ENCODE data around the gene CD28.

CD28 gene

GRCh38 chr2:203743441-203743981 lies 37.1 kb downstream of the CD28 start:
- no peak for TF ChIP-seq CTCF (IDR thresholded peaks at IDR 0.05; ENCODE audit: insufficient read depth, missing control alignments)
- no peak for DNase-seq (ENCODE audit: insufficient read length, low spot score)
- FAIRE-seq: no peak

DNA sequence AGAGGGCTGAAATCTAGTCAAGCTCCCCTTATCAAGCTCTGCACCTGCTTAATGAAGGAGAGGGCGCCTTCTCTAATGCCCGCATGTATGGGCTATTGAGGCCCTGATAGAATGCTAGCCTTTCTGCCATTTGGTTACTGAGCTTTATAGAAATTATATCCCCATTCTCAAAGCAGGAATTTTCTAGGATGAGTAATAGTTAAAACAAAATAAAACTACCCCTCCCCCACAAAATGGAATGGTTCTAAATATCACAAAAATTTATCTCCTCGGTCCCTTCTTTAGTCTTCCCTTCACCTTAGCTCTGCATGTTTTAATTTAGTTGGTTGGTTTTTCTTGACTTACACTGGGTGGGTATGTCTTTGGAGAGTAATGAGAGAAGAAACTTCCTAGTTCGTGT lies 37.7 kb downstream of the CD28 start:
- no peak for FAIRE-seq
- no peak for DNase-seq (ENCODE audit: insufficient read length, low spot score)
- no peak for TF ChIP-seq CTCF (IDR thresholded peaks at IDR 0.05; ENCODE audit: insufficient read depth, missing control alignments)

- DNase-seq (ENCODE audit: insufficient read length, low spot score): no peak
- TF ChIP-seq CTCF (IDR thresholded peaks at IDR 0.05; ENCODE audit: insufficient read depth, missing control alignments): no peak
- no peak for FAIRE-seq
Measured at GRCh38 chr2:203745267-203745666, 38.8 kb downstream of the CD28 start.

- no peak for TF ChIP-seq CTCF (IDR thresholded peaks at IDR 0.05; ENCODE audit: insufficient read depth, missing control alignments)
- DNase-seq (ENCODE audit: insufficient read length, low spot score) (no peak), FAIRE-seq (no peak)
Measured at GRCh38 chr2:203748331-203749126, 42.1 kb downstream of the CD28 start.

- no peak for DNase-seq (ENCODE audit: insufficient read length, low spot score)
- FAIRE-seq: no peak
- TF ChIP-seq CTCF (IDR thresholded peaks at IDR 0.05; ENCODE audit: insufficient read depth, missing control alignments): no peak
Measured at GRCh38 chr2:203750346-203751068, 44.1 kb downstream of the CD28 start.

DNA sequence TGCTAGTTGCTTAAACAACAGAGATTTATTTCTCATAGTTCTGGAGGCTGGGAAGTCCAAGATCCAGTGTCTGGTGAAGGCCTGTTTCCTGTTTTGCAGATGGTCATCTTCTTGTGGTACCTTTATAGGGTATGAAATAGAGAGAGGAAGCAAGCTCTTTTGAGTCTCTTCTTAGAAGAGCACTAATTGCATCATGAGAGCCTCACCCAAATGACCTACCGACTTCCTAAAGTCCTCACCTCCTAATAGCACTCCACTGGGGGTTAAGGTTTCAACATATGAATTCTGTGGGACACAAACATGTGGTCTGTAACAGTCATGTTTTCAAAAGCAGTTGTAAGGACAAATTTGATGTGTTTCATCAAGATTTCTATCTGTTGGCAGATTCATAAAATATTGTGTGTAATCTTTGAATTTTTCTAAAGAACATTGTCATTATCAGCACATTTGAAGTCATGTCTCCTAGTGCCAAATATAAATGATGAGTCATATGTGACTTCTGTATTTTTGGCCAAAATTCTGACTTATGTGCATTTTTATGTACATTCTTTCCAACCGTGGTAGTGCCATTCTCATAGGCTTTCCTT lies 45.3 kb downstream of the CD28 start:
- FAIRE-seq: no peak
- no peak for DNase-seq (ENCODE audit: insufficient read length, low spot score)
- no peak for TF ChIP-seq CTCF (IDR thresholded peaks at IDR 0.05; ENCODE audit: insufficient read depth, missing control alignments)

Data from D721Med (cell line).